ENCODE results near the gene LYL1. TPM values are rescaled to one million over a fixed set of nuclear protein-coding genes. Genes with fewer than 3 reads are reported as not detected.
"Not testable (repeated sequence)": the region's sequence is repeated elsewhere in the genome, so short reads cannot be mapped to it uniquely, and the experiment has no call there.

Gene LYL1
- total RNA-seq, 1 experiment from 2014 or later = 0.63 TPM

DNA sequence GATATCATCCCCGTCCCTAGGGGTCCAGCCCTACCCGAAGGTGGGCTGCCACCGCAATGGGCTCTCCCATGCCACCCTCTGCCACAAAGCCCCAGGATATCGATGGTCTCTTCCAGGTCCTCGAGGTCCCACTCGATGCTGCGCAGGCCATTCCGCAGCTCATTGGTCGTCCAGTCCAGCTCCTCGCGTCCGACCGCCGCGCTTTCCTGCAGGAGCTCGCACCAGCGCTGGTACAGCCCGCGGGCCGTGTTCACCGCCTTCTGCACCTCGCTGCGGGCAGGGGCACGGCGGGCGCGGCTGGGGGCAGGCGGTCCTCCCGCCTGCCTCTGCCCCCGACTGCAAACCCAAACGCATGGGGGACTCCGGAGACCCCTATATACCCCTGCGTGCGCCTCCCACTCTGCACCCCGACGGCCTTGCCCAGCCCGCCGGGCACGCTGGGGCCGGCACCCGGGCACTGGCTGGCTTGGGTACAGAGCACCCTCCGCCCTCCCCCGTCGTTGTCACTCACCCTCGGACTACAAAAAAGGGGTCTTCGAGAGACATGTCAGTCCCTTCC lies 47.0 kb upstream of the LYL1 start:
- Histone ChIP-seq H3K56ac (ENCODE audit: insufficient read length, low read depth, low read length) (no peak overlapping the region), H2AK5ac (ENCODE audit: insufficient read length, low read length) (no peak overlapping the region), H3K14ac (ENCODE audit: insufficient read depth, low read length) (no peak overlapping the region), H4K5ac (ENCODE audit: insufficient read length, low read depth, low read length) (no peak overlapping the region), H3T11ph (ENCODE audit: low read length) (no peak overlapping the region), H2BK20ac (ENCODE audit: low read depth, low read length, poor library complexity, severe bottlenecking) (no peak overlapping the region), H3K23me2 (ENCODE audit: insufficient read length, low read depth, low read length, poor library complexity, severe bottlenecking) (peaks cover 22% of the 10 kb centered on the region), H3K79me2 (ENCODE audit: insufficient read depth, low read length) (peaks cover 17% of the 10 kb centered on the region; the same call in 1 of the 2 replicates), H3K79me1 (ENCODE audit: insufficient read depth, low read depth, low read length, poor library complexity, severe bottlenecking) (no peaks in the 10 kb centered on the region), H3K27me3 (ENCODE audit: insufficient read depth, low read length) (no peaks in the 10 kb centered on the region), H3K4me2 (ENCODE audit: insufficient read depth, insufficient read length, low read length) (peak overlapping the region; percentile 67), H2BK5ac (ENCODE audit: insufficient read length, low read length) (no peak overlapping the region), H4K91ac (ENCODE audit: insufficient read length, low read depth, low read length) (no peak overlapping the region), H3K18ac (ENCODE audit: insufficient read length, low read depth, low read length) (no peak overlapping the region), H3K4ac (ENCODE audit: low read depth, low read length) (no peak overlapping the region), H2BK15ac (ENCODE audit: low read depth, low read length) (no peak overlapping the region), H3K27ac (ENCODE audit: insufficient read length, low read depth, low read length) (no peak overlapping the region), H4K20me1 (ENCODE audit: control insufficient read depth, insufficient read depth, insufficient read length) (no peaks in the 10 kb centered on the region), H3K4me1 (ENCODE audit: insufficient read depth, low read length) (no peaks in the 10 kb centered on the region), H3K23ac (ENCODE audit: insufficient read length, low read depth, low read length) (no peak overlapping the region), H2BK12ac (ENCODE audit: insufficient read length, low read depth, low read length) (no peak overlapping the region), H3K9me3 (ENCODE audit: control insufficient read depth, low read depth, low read length) (no peaks in the 10 kb centered on the region), H3K9ac (ENCODE audit: extremely low read depth, insufficient read length, low read length) (peak overlapping the region; percentile 27), H2AFZ (ENCODE audit: low read length) (no peak overlapping the region), H2BK120ac (ENCODE audit: low read depth, low read length, poor library complexity, severe bottlenecking) (no peak overlapping the region), H4K8ac (replicated peaks; ENCODE audit: insufficient read length, low read depth, low read length) (no peak overlapping the region)
- TF ChIP-seq, protein P1, sequence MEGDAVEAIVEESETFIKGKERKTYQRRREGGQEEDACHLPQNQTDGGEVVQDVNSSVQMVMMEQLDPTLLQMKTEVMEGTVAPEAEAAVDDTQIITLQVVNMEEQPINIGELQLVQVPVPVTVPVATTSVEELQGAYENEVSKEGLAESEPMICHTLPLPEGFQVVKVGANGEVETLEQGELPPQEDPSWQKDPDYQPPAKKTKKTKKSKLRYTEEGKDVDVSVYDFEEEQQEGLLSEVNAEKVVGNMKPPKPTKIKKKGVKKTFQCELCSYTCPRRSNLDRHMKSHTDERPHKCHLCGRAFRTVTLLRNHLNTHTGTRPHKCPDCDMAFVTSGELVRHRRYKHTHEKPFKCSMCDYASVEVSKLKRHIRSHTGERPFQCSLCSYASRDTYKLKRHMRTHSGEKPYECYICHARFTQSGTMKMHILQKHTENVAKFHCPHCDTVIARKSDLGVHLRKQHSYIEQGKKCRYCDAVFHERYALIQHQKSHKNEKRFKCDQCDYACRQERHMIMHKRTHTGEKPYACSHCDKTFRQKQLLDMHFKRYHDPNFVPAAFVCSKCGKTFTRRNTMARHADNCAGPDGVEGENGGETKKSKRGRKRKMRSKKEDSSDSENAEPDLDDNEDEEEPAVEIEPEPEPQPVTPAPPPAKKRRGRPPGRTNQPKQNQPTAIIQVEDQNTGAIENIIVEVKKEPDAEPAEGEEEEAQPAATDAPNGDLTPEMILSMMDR (conservative IDR thresholded peaks at IDR 0.05) = no peak
- Mint-ChIP-seq H3K4me1 (peaks cover 11 to 12% of the 10 kb centered on the region in 2 experiments), H3K4me3 (peak overlapping the region; percentile 97 to 98), H3K27me3 (ENCODE audit: low read depth) (peaks cover 8% of the 10 kb centered on the region; the same call in 1 of the 2 replicates), H3K27ac (peak overlapping the region in 2 of 3 experiments; percentile 68 to 100; a peak in 3 of 7 replicates), H3K36me3 (ENCODE audit: insufficient read depth in 1 of 3, low read depth in 3 of 3) (peaks cover 18 to 23% (median 22%) of the 10 kb centered on the region in 3 experiments), H3K9me3 (peaks cover 8 to 9% of the 10 kb centered on the region in 2 experiments; a peak in 4 of 5 replicates)
- WGBS (ENCODE audit: extremely low coverage, insufficient read length, low lambda C conversion rate) = no CpG with 5 or more reads among the region's 46 CpGs
- peak; percentile 61 for DNase-seq

DNA sequence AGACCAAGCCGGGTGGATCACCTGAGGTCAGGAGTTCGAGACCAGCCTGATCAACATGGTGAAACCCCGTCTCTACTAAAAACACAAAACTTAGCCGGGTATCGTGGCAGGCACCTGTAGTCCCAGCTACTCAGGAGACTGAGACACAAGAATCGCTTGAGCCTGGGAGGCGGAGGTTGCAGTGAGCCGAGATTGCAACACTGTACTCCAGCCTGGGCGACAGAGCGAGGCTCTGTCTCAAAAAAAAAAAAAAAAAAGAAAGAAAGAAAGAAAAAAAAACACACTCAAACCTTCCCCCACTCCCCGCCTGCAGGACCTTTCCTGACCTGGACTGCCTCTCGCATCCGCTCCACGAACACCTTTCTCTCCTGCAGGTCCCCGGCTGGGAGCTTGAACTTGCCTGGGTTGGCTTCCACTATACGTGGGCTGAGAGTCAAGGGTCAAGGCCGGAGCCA lies 46.5 kb upstream of the LYL1 start:
- not testable (repeated sequence) for DNase-seq; H2BK15ac ChIP-seq (ENCODE audit: low read depth, low read length); H4K91ac ChIP-seq (ENCODE audit: insufficient read length, low read depth, low read length); H3K27me3 Mint-ChIP-seq (ENCODE audit: low read depth); H3K79me1 ChIP-seq (ENCODE audit: insufficient read depth, low read depth, low read length, poor library complexity, severe bottlenecking); H3K4me1 ChIP-seq (ENCODE audit: insufficient read depth, low read length); H3K27me3 ChIP-seq (ENCODE audit: insufficient read depth, low read length); H2BK120ac ChIP-seq (ENCODE audit: low read depth, low read length, poor library complexity, severe bottlenecking); H3K14ac ChIP-seq (ENCODE audit: insufficient read depth, low read length); H3K9me3 Mint-ChIP-seq; H2BK12ac ChIP-seq (ENCODE audit: insufficient read length, low read depth, low read length); H4K8ac ChIP-seq (replicated peaks; ENCODE audit: insufficient read length, low read depth, low read length); H2BK5ac ChIP-seq (ENCODE audit: insufficient read length, low read length); H3K18ac ChIP-seq (ENCODE audit: insufficient read length, low read depth, low read length); H4K5ac ChIP-seq (ENCODE audit: insufficient read length, low read depth, low read length); H3K27ac ChIP-seq (ENCODE audit: insufficient read length, low read depth, low read length); H3T11ph ChIP-seq (ENCODE audit: low read length); H3K9me3 ChIP-seq (ENCODE audit: control insufficient read depth, low read depth, low read length); H3K56ac ChIP-seq (ENCODE audit: insufficient read length, low read depth, low read length); H4K20me1 ChIP-seq (ENCODE audit: control insufficient read depth, insufficient read depth, insufficient read length); H2AFZ ChIP-seq (ENCODE audit: low read length); H2BK20ac ChIP-seq (ENCODE audit: low read depth, low read length, poor library complexity, severe bottlenecking); H3K4ac ChIP-seq (ENCODE audit: low read depth, low read length); H3K23ac ChIP-seq (ENCODE audit: insufficient read length, low read depth, low read length); H2AK5ac ChIP-seq (ENCODE audit: insufficient read length, low read length)
- Histone ChIP-seq H3K9ac (ENCODE audit: extremely low read depth, insufficient read length, low read length) (peak overlapping the region; percentile 27), H3K79me2 (ENCODE audit: insufficient read depth, low read length) (peaks cover 13% of the 10 kb centered on the region; the same call in 1 of the 2 replicates), H3K23me2 (ENCODE audit: insufficient read length, low read depth, low read length, poor library complexity, severe bottlenecking) (peaks cover 20% of the 10 kb centered on the region), H3K4me2 (ENCODE audit: insufficient read depth, insufficient read length, low read length) (peak overlapping the region; percentile 67)
- peak overlapping the region in 1 of 3 experiments; percentile 68; a peak in 2 of 7 replicates for H3K27ac Mint-ChIP-seq
- H3K4me3 Mint-ChIP-seq = peak overlapping the region; percentile 97 to 98
- no CpG with 5 or more reads among the region's 17 CpGs for WGBS (ENCODE audit: extremely low coverage, insufficient read length, low lambda C conversion rate)
- H3K36me3 Mint-ChIP-seq (ENCODE audit: insufficient read depth in 1 of 3, low read depth in 3 of 3) = peaks cover 15 to 22% (median 21%) of the 10 kb centered on the region in 3 experiments
- H3K4me1 Mint-ChIP-seq = peaks cover 11 to 12% of the 10 kb centered on the region in 2 experiments

Measured in H9 (cell line).